OCI-LY7 (cell line): Measurements from ENCODE around the gene ZG16B. TPM values are rescaled to one million over a fixed set of nuclear protein-coding genes. Genes with fewer than 3 reads are reported as not detected.

ENCODE experiments used
- BruUV-seq: library from RNA; stranded (reverse); fragments of 400-500 nt; replicated peaks from 2 replicates; lab custom pipeline; 2021; lab: Mats Ljungman, UMichigan
- CTCF ChIA-PET: fragments of 300-600 bp; sonication (Branson Sonifier 250); formaldehyde crosslinking; loops from one replicate; lab custom pipeline; 2022; ENCODE audit warnings: antibody characterized with exemption; ENCODE audit not compliant: unreplicated experiment; lab: Charles Lee
- POLR2A ChIA-PET: fragments of 300-600 bp; sonication (Branson Sonifier 250); formaldehyde crosslinking; loops from one replicate; lab custom pipeline; 2022; ENCODE audit warnings: antibody characterized with exemption; lab: Charles Lee
- DNase-seq: peaks from one replicate; pipeline ENCODE4 v3.0.0-alpha.2; 2015; ENCODE audit warnings: low spot score
- H2AFZ ChIP-seq: fragments of 200-600 bp; sonication (generic), shearing (Covaris generic); 2 replicates; pipeline ENCODE4 v1.6.1; 2014; ENCODE audit warnings: mild to moderate bottlenecking, antibody characterized with exemption, low read length, moderate library complexity
- H3K27ac ChIP-seq: fragments of 200-600 bp; sonication (generic); 2 replicates; pipeline ENCODE4 v1.5.1; 2014; ENCODE audit warnings: mixed run types, low read depth, mild to moderate bottlenecking, moderate library complexity, low read length, inconsistent platforms; ENCODE audit not compliant: poor library complexity, severe bottlenecking
- H3K36me3 ChIP-seq: fragments of 200-600 bp; sonication (generic); 2 replicates; pipeline ENCODE4 v1.6.1; 2014; ENCODE audit warnings: mild to moderate bottlenecking, antibody characterized with exemption, low read length, moderate library complexity, mixed read lengths; ENCODE audit not compliant: insufficient read depth
- H3K4me1 ChIP-seq: fragments of 200-600 bp; sonication (generic); 2 replicates; pipeline ENCODE4 v1.5.1; 2014; ENCODE audit warnings: mild to moderate bottlenecking, low read length; ENCODE audit not compliant: insufficient read depth, poor library complexity, severe bottlenecking
- H3K4me2 ChIP-seq: fragments of 200-600 bp; sonication (generic); 2 replicates; pipeline ENCODE4 v1.6.1; 2014; ENCODE audit warnings: mild to moderate bottlenecking, low read length
- H3K4me3 ChIP-seq: fragments of 200-600 bp; sonication (generic); 2 replicates; pipeline ENCODE4 v1.5.1; 2014; ENCODE audit warnings: mild to moderate bottlenecking, low read depth, low read length; ENCODE audit not compliant: poor library complexity, severe bottlenecking
- H3K79me2 ChIP-seq: fragments of 200-600 bp; sonication (generic); 2 replicates; pipeline ENCODE4 v1.6.1; 2016; ENCODE audit warnings: low read depth, mild to moderate bottlenecking, low read length, moderate library complexity, mixed read lengths; ENCODE audit not compliant: insufficient read depth
- H3K9me2 ChIP-seq: fragments of 200-600 bp; sonication (generic); 2 replicates; pipeline ENCODE4 v1.6.1; 2016; ENCODE audit warnings: mild to moderate bottlenecking, low read length, mixed read lengths; ENCODE audit not compliant: insufficient read depth
- H3K9me3 ChIP-seq: fragments of 200-600 bp; sonication (generic); 2 replicates; pipeline ENCODE4 v1.6.1; 2014; ENCODE audit warnings: mild to moderate bottlenecking, mixed run types, low read length, mixed read lengths
- H4K20me1 ChIP-seq: fragments of 200-600 bp; sonication (generic); 2 replicates; pipeline ENCODE4 v1.6.1; 2014; ENCODE audit warnings: mild to moderate bottlenecking, antibody characterized with exemption, low read length, moderate library complexity, mixed read lengths; ENCODE audit not compliant: insufficient read depth
- CTCF ChIP-seq: fragments of 200-600 bp; sonication (generic); conservative IDR thresholded peaks from 2 replicates; pipeline ENCODE4 v1.5.1; 2014; ENCODE audit warnings: mild to moderate bottlenecking, antibody characterized with exemption, low read length, moderate library complexity, mixed read lengths
- EZH2phosphoT487 ChIP-seq: fragments of 200-600 bp; sonication (generic); IDR thresholded peaks from 2 replicates; pipeline ENCODE4 v1.6.1; 2018; ENCODE audit warnings: low read depth, borderline replicate concordance, mild to moderate bottlenecking, mixed run types, antibody characterized with exemption, low read length, moderate library complexity, mixed read lengths
- intact Hi-C: fragments of 100-400 bp; cut with micrococcal nuclease; formaldehyde crosslinking; loops from one replicate; pipeline ENCODE4 v1.10.0; 2022; ENCODE audit not compliant: unreplicated experiment
- total RNA-seq, 2 experiments: library from RNA; depleted of rRNA in 1 of 2; stranded (reverse); fragments of >200 nt in 1 of 2; shearing (Covaris generic) in 1 of 2; gene quantifications; 2 replicates each; pipeline ENCODE4 v1.2.3, GENCODE V29; 2014 to 2022

ZG16B gene
- total RNA-seq, 2 experiments from 2014 or later = 2.5 to 4.0 TPM

- no peak overlapping the region for H3K4me2 ChIP-seq
- H3K4me3 ChIP-seq = no peak overlapping the region
- H4K20me1 ChIP-seq = no peaks in the 10 kb centered on the region
- H3K79me2 ChIP-seq = no peaks in the 10 kb centered on the region
- H3K4me1 ChIP-seq = no peaks in the 10 kb centered on the region
- H2AFZ ChIP-seq = no peak overlapping the region
- no peak for TF ChIP-seq EZH2phosphoT487
- no peak for TF ChIP-seq CTCF
- ChIA-PET CTCF (no interaction called here), POLR2A (no interaction called here)
- no peak overlapping the region for H3K27ac ChIP-seq
- no peaks in the 10 kb centered on the region for H3K9me2 ChIP-seq
- BruUV-seq = no TSS peak
- no peaks in the 10 kb centered on the region for H3K9me3 ChIP-seq
- intact Hi-C loops = loop anchor here (10.0 kb wide), 1 partner anchor 57 kb away; the partner anchor contains the start of gene PRSS41
- H3K36me3 ChIP-seq = no peaks in the 10 kb centered on the region
- no peak for DNase-seq
Measured at GRCh38 chr16:2852003-2852730, 22.1 kb downstream of the ZG16B start.

DNA sequence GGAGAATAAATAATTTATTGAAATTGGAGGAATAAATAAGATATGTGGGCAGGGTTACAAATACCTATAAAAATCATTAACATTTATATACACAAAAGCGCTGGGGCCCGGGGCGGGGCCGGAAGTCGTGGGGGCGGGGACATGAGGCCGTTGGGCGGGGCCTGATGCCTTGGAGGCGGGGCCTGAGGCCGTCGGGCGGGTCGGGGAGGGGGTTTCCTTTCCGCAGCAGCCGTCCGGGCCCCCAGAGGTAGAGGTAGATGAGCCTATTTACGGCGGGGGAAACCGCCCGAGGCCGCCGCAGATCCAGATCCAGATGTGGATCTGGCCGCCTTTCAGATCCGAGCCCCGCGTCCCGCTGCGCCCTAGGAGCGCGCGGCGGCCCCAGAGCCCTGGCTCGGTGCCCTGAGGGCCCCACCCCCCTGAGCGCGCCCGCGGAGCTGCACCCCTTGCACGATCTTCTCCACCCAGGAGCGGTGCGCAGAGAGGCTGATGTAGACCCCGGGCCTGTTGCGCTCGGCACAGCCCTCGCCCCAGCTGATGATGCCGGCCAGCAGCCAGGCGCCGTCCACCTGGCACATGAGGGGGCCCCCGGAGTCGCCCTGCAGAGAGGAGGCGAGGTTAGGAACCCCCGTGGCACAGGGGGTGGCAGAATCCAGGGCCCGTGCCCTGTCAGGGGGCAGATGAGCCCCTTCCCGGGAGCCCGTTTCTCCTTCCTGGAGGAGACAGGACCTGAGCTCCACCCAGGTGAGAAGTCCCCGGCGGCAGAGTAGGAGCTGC lies 22.8 kb downstream of the ZG16B start:
- H3K79me2 ChIP-seq = no peaks in the 10 kb centered on the region
- no peaks in the 10 kb centered on the region for H3K4me1 ChIP-seq
- ChIA-PET POLR2A (interaction anchor here (0.5 kb wide), 1 partner anchor 130 kb away, joined by 4 read pairs; no protein-coding TSS in a partner anchor), CTCF (no interaction called here)
- H3K9me2 ChIP-seq = no peaks in the 10 kb centered on the region
- no peaks in the 10 kb centered on the region for H3K9me3 ChIP-seq
- no peak overlapping the region for H3K4me2 ChIP-seq
- no peak overlapping the region for H3K27ac ChIP-seq
- intact Hi-C loops = loop anchor here (10.0 kb wide), 1 partner anchor 58 kb away; the partner anchor contains the start of gene PRSS41
- no TSS peak for BruUV-seq
- no peak for TF ChIP-seq CTCF
- no peak for TF ChIP-seq EZH2phosphoT487
- H3K36me3 ChIP-seq = no peaks in the 10 kb centered on the region
- no peak for DNase-seq
- no peaks in the 10 kb centered on the region for H4K20me1 ChIP-seq
- H3K4me3 ChIP-seq = no peak overlapping the region
- no peak overlapping the region for H2AFZ ChIP-seq
